ENCODE measurements around the gene BRIX1.

DNA sequence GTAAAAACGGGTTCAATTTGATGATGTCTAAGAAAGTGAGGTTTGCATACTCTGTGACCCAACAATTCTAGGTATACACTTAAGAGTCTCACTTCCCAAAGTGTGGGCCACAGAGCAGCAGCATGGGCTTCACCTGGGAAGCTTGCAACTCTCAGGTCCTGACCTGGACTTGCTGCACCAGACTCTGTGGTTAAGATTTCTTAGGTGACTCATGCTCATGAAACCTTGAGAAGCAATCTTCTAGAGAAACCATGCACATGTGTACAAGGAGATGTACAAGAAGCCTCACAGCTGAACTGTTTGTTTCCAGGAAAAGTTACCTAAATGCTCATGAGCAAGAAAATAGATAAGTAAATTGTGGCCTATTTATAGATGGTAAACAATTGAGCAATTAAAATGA is 43.8 kb downstream of the BRIX1 start:
- TF ChIP-seq POLR2AphosphoS5 (IDR thresholded peaks at IDR 0.05; ENCODE audit: low read depth, low read length) (no peak), POLR2A (IDR thresholded peaks at IDR 0.05; ENCODE audit: low read depth, low read length) (no peak), POU2F2 (IDR thresholded peaks at IDR 0.05; ENCODE audit: low read depth, low read length) (no peak), TAF1 (IDR thresholded peaks at IDR 0.05; ENCODE audit: low read depth, low read length) (no peak), SPI1 (IDR thresholded peaks at IDR 0.05; ENCODE audit: low read depth, low read length) (peak; percentile 73)
